IPS-18a (cell line): ENCODE measurements around the gene LEUTX.

Experiments
- H3K27ac ChIP-seq: one replicate; pipeline ENCODE4 v1.5.1; 2013; ENCODE audit warnings: low read length
- H3K27me3 ChIP-seq: one replicate; pipeline ENCODE4 v1.6.1; 2013; ENCODE audit warnings: mild to moderate bottlenecking, low read length; ENCODE audit not compliant: control insufficient read depth, insufficient read depth
- H3K36me3 ChIP-seq: one replicate; pipeline ENCODE4 v1.6.1; 2013; ENCODE audit warnings: low read depth, low read length; ENCODE audit not compliant: control insufficient read depth
- H3K4me1 ChIP-seq: one replicate; pipeline ENCODE4 v1.6.1; 2013; ENCODE audit warnings: low read depth, low read length; ENCODE audit not compliant: control insufficient read depth
- H3K4me3 ChIP-seq: one replicate; pipeline ENCODE4 v1.5.1; 2013; ENCODE audit warnings: low read length
- H3K9ac ChIP-seq: one replicate; pipeline ENCODE4 v1.6.1; 2013; ENCODE audit warnings: mild to moderate bottlenecking, low read length, moderate library complexity
- H3K9me3 ChIP-seq: one replicate; pipeline ENCODE4 v1.6.1; 2013; ENCODE audit warnings: low read depth, low read length; ENCODE audit not compliant: control insufficient read depth

The LEUTX gene

GRCh38 chr19:39826311-39826945 lies 47.8 kb downstream of the LEUTX start:
- no peaks in the 10 kb centered on the region for H3K4me1 ChIP-seq
- H3K4me3 ChIP-seq = no peak overlapping the region
- H3K36me3 ChIP-seq = peaks cover 34% of the 10 kb centered on the region
- H3K9me3 ChIP-seq = no peaks in the 10 kb centered on the region
- H3K27me3 ChIP-seq = no peaks in the 10 kb centered on the region
- no peak overlapping the region for H3K27ac ChIP-seq
- H3K9ac ChIP-seq = no peak overlapping the region

GRCh38 chr19:39827216-39827615 lies 48.6 kb downstream of the LEUTX start:
- Histone ChIP-seq H3K4me3 (no peak overlapping the region), H3K4me1 (no peaks in the 10 kb centered on the region)

DNA sequence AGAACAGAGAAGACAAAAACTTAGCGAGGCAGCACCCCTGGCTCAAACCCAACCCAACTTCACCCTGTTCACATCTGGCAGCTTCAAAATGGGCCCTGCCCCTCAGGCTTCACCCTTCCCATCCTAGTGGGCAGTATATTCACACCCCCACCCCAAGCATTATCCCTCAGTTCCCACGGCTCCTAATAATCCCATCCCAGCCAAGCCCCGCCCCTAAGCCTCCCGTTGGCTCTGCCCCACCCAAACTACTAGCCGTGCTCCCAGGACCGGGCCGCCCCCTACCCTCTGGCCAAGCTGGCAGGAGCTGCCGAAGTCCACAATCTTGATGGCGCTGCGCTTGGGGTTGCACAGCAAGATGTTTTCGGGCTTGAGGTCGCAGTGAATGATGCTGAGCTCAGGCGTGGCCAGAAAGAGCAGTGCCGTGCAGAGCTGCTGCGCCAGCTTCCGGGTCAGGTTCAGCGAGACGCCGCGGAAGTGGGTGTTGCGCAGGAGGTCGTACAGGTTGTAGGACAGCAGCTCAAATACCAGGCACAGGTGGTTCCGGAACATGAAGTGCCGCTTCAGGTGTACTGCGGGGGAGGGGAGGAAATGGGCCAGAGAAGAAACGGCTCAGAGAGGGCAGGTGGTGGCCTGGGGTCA lies 49.5 kb downstream of the LEUTX start:
- H3K4me1 ChIP-seq = peaks cover 5% of the 10 kb centered on the region
- peaks cover 34% of the 10 kb centered on the region for H3K36me3 ChIP-seq
- no peak overlapping the region for H3K9ac ChIP-seq

More at GRCh38 chr19:39827216-39827615, 48.6 kb downstream of the LEUTX start:
- Histone ChIP-seq H3K36me3 (peaks cover 34% of the 10 kb centered on the region), H3K27me3 (no peaks in the 10 kb centered on the region), H3K9ac (no peak overlapping the region), H3K27ac (no peak overlapping the region), H3K9me3 (no peaks in the 10 kb centered on the region)

GRCh38 chr19:39828654-39829032 lies 50.0 kb downstream of the LEUTX start:
- Histone ChIP-seq H3K36me3 (peaks cover 34% of the 10 kb centered on the region), H3K9me3 (no peaks in the 10 kb centered on the region), H3K27me3 (no peaks in the 10 kb centered on the region), H3K27ac (no peak overlapping the region), H3K4me1 (peaks cover 5% of the 10 kb centered on the region), H3K9ac (no peak overlapping the region), H3K4me3 (no peak overlapping the region)

More for the DNA sequence above, 49.5 kb downstream of the LEUTX start:
- Histone ChIP-seq H3K4me3 (no peak overlapping the region), H3K9me3 (no peaks in the 10 kb centered on the region), H3K27ac (no peak overlapping the region), H3K27me3 (no peaks in the 10 kb centered on the region)

GRCh38 chr19:39829702-39830275 lies 51.1 kb downstream of the LEUTX start:
- Histone ChIP-seq H3K4me3 (no peak overlapping the region), H3K4me1 (peaks cover 9% of the 10 kb centered on the region), H3K9ac (no peak overlapping the region), H3K27ac (no peak overlapping the region), H3K36me3 (peaks cover 39% of the 10 kb centered on the region), H3K9me3 (no peaks in the 10 kb centered on the region), H3K27me3 (no peaks in the 10 kb centered on the region)

DNA sequence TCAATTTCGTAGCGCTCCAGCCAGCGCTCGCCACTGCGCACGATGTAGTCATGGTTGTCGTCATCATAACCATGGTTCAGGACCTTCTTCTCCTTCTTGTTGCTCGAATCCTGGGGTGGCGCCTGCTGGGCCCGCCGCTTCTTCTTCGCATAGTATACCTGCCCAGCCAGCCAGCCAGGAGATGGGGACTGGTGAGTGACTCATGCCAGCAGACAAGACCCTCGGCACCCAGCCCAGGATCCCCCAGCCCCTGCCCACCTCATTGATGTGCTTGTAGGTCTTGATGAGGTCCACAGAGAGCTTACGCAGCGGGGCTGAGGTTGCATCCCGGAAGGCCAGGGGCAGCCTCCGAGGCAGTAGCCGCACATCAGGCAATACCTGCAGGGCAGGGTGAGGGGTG lies 51.8 kb downstream of the LEUTX start:
- Histone ChIP-seq H3K27ac (no peak overlapping the region), H3K4me3 (no peak overlapping the region), H3K9me3 (no peaks in the 10 kb centered on the region), H3K4me1 (peaks cover 9% of the 10 kb centered on the region), H3K27me3 (no peaks in the 10 kb centered on the region), H3K36me3 (peaks cover 43% of the 10 kb centered on the region), H3K9ac (no peak overlapping the region)

GRCh38 chr19:39830847-39831246 lies 52.2 kb downstream of the LEUTX start:
- H3K27ac ChIP-seq = no peak overlapping the region
- H3K9ac ChIP-seq = no peak overlapping the region
- H3K4me3 ChIP-seq = no peak overlapping the region
- H3K9me3 ChIP-seq = no peaks in the 10 kb centered on the region
- H3K36me3 ChIP-seq = peaks cover 46% of the 10 kb centered on the region
- H3K4me1 ChIP-seq = peaks cover 9% of the 10 kb centered on the region
- H3K27me3 ChIP-seq = no peaks in the 10 kb centered on the region

GRCh38 chr19:39831679-39832078 lies 53.0 kb downstream of the LEUTX start:
- H3K27me3 ChIP-seq = no peaks in the 10 kb centered on the region
- H3K4me3 ChIP-seq = no peak overlapping the region
- no peak overlapping the region for H3K9ac ChIP-seq
- peaks cover 48% of the 10 kb centered on the region for H3K36me3 ChIP-seq
- no peaks in the 10 kb centered on the region for H3K9me3 ChIP-seq
- no peak overlapping the region for H3K27ac ChIP-seq
- H3K4me1 ChIP-seq = peaks cover 9% of the 10 kb centered on the region

- Histone ChIP-seq H3K36me3 (peaks cover 53% of the 10 kb centered on the region), H3K9ac (peak overlapping the region; percentile 90), H3K4me1 (peaks cover 9% of the 10 kb centered on the region), H3K27ac (peak overlapping the region; percentile 25), H3K9me3 (no peaks in the 10 kb centered on the region), H3K27me3 (no peaks in the 10 kb centered on the region), H3K4me3 (peak overlapping the region; percentile 86)
Observed at GRCh38 chr19:39832341-39833083, 53.9 kb downstream of the LEUTX start.

DNA sequence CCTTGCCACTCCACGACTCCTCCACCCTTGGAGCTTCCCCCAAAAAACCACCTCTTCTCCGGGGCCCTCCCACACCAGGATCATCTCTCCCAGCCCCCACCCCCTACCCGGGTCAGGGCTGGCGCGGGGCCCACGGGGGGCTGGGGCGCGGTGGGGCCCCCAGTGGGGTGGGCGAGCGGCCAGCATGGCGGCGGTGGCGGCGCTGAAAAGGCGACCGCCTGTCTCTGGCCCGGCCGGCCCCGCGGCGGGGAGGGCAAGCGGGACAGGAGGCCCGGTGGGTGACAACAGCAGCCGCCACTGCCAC lies 54.5 kb downstream of the LEUTX start:
- Histone ChIP-seq H3K27ac (peak overlapping the region; percentile 25), H3K27me3 (no peaks in the 10 kb centered on the region), H3K9me3 (no peaks in the 10 kb centered on the region), H3K4me1 (peaks cover 9% of the 10 kb centered on the region), H3K4me3 (peak overlapping the region; percentile 86), H3K9ac (peak overlapping the region; percentile 90), H3K36me3 (peaks cover 56% of the 10 kb centered on the region)

GRCh38 chr19:39833464-39834286 lies 55.0 kb downstream of the LEUTX start, which contains the start of gene DYRK1B:
DYRK1B (minus strand) TSS chr19:39834162; CDS start chr19:39831867, 2,295 bp downstream.
- H3K27ac ChIP-seq = peak within 1 kb of the TSS; percentile 87
- peak within 1 kb of the TSS; percentile 86 for H3K4me3 ChIP-seq
- H3K27me3 ChIP-seq = no peaks in the 10 kb centered on the region
- peaks cover 55% of the 10 kb centered on the region for H3K36me3 ChIP-seq
- H3K4me1 ChIP-seq = peaks cover 9% of the 10 kb centered on the region
- H3K9me3 ChIP-seq = no peaks in the 10 kb centered on the region
- H3K9ac ChIP-seq = peak within 1 kb of the TSS; percentile 90
